ENCODE results near the gene STAC3.

DNA sequence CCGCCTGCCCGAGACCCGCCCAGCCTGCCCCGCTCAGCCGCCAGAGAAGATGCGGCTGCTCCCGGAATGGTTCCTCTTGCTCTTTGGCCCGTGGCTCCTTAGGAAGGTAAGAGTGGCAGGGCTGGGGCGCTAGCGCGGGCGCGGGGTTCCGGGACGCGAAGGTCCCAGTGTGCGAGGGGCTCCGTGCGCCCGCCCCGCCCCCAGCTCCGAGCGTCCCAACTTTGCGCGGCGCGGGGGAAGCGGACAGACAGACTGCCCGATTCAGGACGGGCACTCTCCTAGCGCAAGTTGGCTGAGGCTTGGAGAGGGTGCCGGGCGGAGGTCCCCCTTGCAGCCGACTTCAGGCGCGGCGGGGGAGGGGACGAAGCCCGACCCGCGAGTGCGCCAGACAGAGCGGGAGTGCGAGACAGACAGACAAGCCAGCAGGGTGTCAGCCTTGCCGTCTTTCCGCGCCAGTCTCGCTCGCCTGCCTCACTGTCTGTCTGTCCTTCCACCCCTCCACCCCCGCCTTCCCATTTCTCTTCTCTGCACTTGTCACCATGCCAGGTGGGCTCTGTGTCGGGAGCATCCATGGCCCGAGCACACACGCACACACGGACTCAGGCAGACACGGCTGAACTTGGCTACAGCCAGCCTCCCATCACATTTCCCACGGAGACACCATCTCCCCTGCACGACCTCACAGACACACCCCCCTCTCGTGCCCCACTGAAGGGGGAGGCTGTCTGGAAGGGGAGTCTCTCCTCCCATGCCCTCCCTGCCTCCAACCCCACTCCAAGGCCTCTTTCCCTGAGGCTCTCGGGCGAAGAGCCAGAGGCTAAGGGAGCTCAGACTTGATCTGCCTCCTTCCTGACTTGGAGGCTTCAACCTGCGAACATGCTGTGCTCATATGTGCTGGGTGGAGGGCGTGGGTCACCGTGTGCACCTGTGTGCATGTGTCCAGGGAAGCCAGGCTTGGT lies 33.8 kb downstream of the STAC3 start:
- TF ChIP-seq, protein P1, sequence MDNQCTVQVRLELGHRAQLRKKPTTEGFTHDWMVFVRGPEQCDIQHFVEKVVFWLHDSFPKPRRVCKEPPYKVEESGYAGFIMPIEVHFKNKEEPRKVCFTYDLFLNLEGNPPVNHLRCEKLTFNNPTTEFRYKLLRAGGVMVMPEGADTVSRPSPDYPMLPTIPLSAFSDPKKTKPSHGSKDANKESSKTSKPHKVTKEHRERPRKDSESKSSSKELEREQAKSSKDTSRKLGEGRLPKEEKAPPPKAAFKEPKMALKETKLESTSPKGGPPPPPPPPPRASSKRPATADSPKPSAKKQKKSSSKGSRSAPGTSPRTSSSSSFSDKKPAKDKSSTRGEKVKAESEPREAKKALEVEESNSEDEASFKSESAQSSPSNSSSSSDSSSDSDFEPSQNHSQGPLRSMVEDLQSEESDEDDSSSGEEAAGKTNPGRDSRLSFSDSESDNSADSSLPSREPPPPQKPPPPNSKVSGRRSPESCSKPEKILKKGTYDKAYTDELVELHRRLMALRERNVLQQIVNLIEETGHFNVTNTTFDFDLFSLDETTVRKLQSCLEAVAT (IDR thresholded peaks at IDR 0.05), result no peak
- TF ChIP-seq HCFC1 (IDR thresholded peaks at IDR 0.05; ENCODE audit: low read length), result no peak
- TF ChIP-seq YBX1 (IDR thresholded peaks at IDR 0.05), result no peak
- TF ChIP-seq, protein P2, sequence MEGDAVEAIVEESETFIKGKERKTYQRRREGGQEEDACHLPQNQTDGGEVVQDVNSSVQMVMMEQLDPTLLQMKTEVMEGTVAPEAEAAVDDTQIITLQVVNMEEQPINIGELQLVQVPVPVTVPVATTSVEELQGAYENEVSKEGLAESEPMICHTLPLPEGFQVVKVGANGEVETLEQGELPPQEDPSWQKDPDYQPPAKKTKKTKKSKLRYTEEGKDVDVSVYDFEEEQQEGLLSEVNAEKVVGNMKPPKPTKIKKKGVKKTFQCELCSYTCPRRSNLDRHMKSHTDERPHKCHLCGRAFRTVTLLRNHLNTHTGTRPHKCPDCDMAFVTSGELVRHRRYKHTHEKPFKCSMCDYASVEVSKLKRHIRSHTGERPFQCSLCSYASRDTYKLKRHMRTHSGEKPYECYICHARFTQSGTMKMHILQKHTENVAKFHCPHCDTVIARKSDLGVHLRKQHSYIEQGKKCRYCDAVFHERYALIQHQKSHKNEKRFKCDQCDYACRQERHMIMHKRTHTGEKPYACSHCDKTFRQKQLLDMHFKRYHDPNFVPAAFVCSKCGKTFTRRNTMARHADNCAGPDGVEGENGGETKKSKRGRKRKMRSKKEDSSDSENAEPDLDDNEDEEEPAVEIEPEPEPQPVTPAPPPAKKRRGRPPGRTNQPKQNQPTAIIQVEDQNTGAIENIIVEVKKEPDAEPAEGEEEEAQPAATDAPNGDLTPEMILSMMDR (IDR thresholded peaks at IDR 0.05 in 2 of 3, conservative IDR thresholded peaks at IDR 0.05 in 1 of 3; ENCODE audit: control insufficient read depth in 2 of 3, extremely low read depth in 1 of 3, insufficient read depth in 1 of 3, low read depth in 3 of 3, low read length in 3 of 3), result no peak
- TF ChIP-seq, protein P3, sequence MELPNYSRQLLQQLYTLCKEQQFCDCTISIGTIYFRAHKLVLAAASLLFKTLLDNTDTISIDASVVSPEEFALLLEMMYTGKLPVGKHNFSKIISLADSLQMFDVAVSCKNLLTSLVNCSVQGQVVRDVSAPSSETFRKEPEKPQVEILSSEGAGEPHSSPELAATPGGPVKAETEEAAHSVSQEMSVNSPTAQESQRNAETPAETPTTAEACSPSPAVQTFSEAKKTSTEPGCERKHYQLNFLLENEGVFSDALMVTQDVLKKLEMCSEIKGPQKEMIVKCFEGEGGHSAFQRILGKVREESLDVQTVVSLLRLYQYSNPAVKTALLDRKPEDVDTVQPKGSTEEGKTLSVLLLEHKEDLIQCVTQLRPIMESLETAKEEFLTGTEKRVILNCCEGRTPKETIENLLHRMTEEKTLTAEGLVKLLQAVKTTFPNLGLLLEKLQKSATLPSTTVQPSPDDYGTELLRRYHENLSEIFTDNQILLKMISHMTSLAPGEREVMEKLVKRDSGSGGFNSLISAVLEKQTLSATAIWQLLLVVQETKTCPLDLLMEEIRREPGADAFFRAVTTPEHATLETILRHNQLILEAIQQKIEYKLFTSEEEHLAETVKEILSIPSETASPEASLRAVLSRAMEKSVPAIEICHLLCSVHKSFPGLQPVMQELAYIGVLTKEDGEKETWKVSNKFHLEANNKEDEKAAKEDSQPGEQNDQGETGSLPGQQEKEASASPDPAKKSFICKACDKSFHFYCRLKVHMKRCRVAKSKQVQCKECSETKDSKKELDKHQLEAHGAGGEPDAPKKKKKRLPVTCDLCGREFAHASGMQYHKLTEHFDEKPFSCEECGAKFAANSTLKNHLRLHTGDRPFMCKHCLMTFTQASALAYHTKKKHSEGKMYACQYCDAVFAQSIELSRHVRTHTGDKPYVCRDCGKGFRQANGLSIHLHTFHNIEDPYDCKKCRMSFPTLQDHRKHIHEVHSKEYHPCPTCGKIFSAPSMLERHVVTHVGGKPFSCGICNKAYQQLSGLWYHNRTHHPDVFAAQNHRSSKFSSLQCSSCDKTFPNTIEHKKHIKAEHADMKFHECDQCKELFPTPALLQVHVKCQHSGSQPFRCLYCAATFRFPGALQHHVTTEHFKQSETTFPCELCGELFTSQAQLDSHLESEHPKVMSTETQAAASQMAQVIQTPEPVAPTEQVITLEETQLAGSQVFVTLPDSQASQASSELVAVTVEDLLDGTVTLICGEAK (IDR thresholded peaks at IDR 0.05; ENCODE audit: borderline replicate concordance), result no peak
- no peak for TF ChIP-seq MYC (IDR thresholded peaks at IDR 0.05; ENCODE audit: insufficient read depth, insufficient read length, insufficient replicate concordance, low read length, severe bottlenecking)
- TF ChIP-seq HDAC2 (IDR thresholded peaks at IDR 0.05), result no peak
- no peak for TF ChIP-seq BHLHE40 (IDR thresholded peaks at IDR 0.05; ENCODE audit: borderline replicate concordance in 1 of 2, low read depth in 2 of 2, low read length in 1 of 2)
- no peak for TF ChIP-seq FOXK2 (IDR thresholded peaks at IDR 0.05)
- TF ChIP-seq, protein P4, sequence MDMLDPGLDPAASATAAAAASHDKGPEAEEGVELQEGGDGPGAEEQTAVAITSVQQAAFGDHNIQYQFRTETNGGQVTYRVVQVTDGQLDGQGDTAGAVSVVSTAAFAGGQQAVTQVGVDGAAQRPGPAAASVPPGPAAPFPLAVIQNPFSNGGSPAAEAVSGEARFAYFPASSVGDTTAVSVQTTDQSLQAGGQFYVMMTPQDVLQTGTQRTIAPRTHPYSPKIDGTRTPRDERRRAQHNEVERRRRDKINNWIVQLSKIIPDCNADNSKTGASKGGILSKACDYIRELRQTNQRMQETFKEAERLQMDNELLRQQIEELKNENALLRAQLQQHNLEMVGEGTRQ (IDR thresholded peaks at IDR 0.05; ENCODE audit: borderline replicate concordance, low read depth, low read length), result no peak
- no peak for TF ChIP-seq SIN3A (IDR thresholded peaks at IDR 0.05; ENCODE audit: low read depth, low read length)
- TF ChIP-seq POLR2A (IDR thresholded peaks at IDR 0.05; ENCODE audit: low read depth, low read length), result no peak
- TF ChIP-seq RAD21 (IDR thresholded peaks at IDR 0.05; ENCODE audit: insufficient read depth, low read depth, low read length), result no peak

All from GM12878 (cell line).